Testis (tissue), 3 donors: ENCODE data around the gene LDLRAD4. TPM values are rescaled to one million over a fixed set of nuclear protein-coding genes. Genes with fewer than 3 reads are reported as not detected.

Source experiments
- DNase-seq: peaks from one replicate; pipeline ENCODE4 v3.0.0-alpha.2; 2019
- H3K27ac ChIP-seq, 2 donors: fragments of 200-600 bp; sonication (generic); one replicate each; pipeline ENCODE4 v1.5.1; 2019
- H3K27me3 ChIP-seq: fragments of 200-600 bp; sonication (generic); one replicate; pipeline ENCODE4 v1.5.1; 2019
- H3K36me3 ChIP-seq: fragments of 200-600 bp; sonication (generic); one replicate; pipeline ENCODE4 v1.5.1; 2017; ENCODE audit warnings: low read depth; ENCODE audit errors: missing control alignments
- H3K4me1 ChIP-seq: fragments of 200-600 bp; sonication (generic); one replicate; pipeline ENCODE4 v1.5.1; 2019
- H3K4me3 ChIP-seq, 2 donors: fragments of 200-600 bp; sonication (generic); one replicate each; pipeline ENCODE4 v1.5.1; 2017 to 2019
- H3K9me3 ChIP-seq: fragments of 200-600 bp; sonication (generic); one replicate; pipeline ENCODE4 v1.5.1; 2017
- CTCF ChIP-seq, 3 experiments: fragments of 450-650 bp in 2 of 3; fragments of 200-600 bp in 1 of 3; sonication (generic) in 1 of 3; IDR thresholded peaks; one replicate each; pipeline ENCODE4 v1.5.1; 2016 to 2019; ENCODE audit warnings: antibody characterized with exemption in 3 of 3, mild to moderate bottlenecking in 2 of 3, moderate library complexity in 1 of 3
- POLR2A ChIP-seq: fragments of 450-650 bp; IDR thresholded peaks from one replicate; pipeline ENCODE4 v1.6.1; 2017; ENCODE audit warnings: antibody characterized with exemption, mild to moderate bottlenecking, moderate library complexity
- WGBS, 2 donors: methylation state at CpG; one replicate each; pipeline ENCODE4 v1.1.5; 2018; 5-methylcytosine and 5-hydroxymethylcytosine counted together
- intact Hi-C: fragments of 100-400 bp; cut with DNase I; formaldehyde crosslinking; loops from one replicate; pipeline ENCODE4 v1.15.1; 2023; ENCODE audit warnings: low total_unique reads
- polyA plus RNA-seq: library from polyadenylated mRNA; stranded (reverse); fragments of 350-450 nt; fragmentation: Illumina TruSeq; extraction: RNeasy Lipid Tissue Mini Kit (QIAGEN cat#74804); gene quantifications from one replicate; pipeline ENCODE4 v1.2.3, GENCODE V29; 2014; ENCODE audit warnings: low read depth, low replicate concordance; ENCODE audit not compliant: insufficient read depth
- total RNA-seq, 2 donors: library from RNA; depleted of rRNA; stranded (reverse); fragments of >200 nt; gene quantifications; one replicate each; pipeline ENCODE4 v1.2.3, GENCODE V29; 2016

Gene LDLRAD4
- total and polyA plus RNA-seq, 3 donors from 2014 or later = 22.0 to 42.2 (median 25.9) TPM

- H3K27me3 ChIP-seq = no peaks in the 10 kb centered on the region
- TF ChIP-seq CTCF (IDR thresholded peaks at IDR 0.05) (no peak), POLR2A (no peak)
- no peaks in the 10 kb centered on the region for H3K9me3 ChIP-seq
- WGBS, 2 donors = 91% methylated on average over 11 of the region's 11 CpGs
- no peak overlapping the region for H3K4me3 ChIP-seq
- no peak for DNase-seq
- H3K4me1 ChIP-seq = peaks cover 45% of the 10 kb centered on the region
- H3K36me3 ChIP-seq = no peaks in the 10 kb centered on the region
- no peak overlapping the region for H3K27ac ChIP-seq
- intact Hi-C loops = no loop called here
Measured at GRCh38 chr18:13270279-13270855, 51.8 kb downstream of the LDLRAD4 start.

- intact Hi-C loops = no loop called here
- H3K4me1 ChIP-seq = peaks cover 37% of the 10 kb centered on the region
Measured at GRCh38 chr18:13271302-13271911, 52.8 kb downstream of the LDLRAD4 start.

GRCh38 chr18:13272416-13272815 lies 53.9 kb downstream of the LDLRAD4 start:
- Histone ChIP-seq H3K36me3 (no peaks in the 10 kb centered on the region), H3K9me3 (no peaks in the 10 kb centered on the region), H3K27ac (no peak overlapping the region), H3K4me3 (no peak overlapping the region), H3K4me1 (peaks cover 34% of the 10 kb centered on the region), H3K27me3 (no peaks in the 10 kb centered on the region)
- 94 to 95% methylated on average over 13 to 14 of the region's 14 CpGs for WGBS, 2 donors
- no peak for DNase-seq
- TF ChIP-seq POLR2A (no peak), CTCF (IDR thresholded peaks at IDR 0.05) (no peak)
- intact Hi-C loops = no loop called here

More at GRCh38 chr18:13271302-13271911, 52.8 kb downstream of the LDLRAD4 start:
- WGBS, 2 donors = 86 to 89% methylated on average over 15 to 16 of the region's 16 CpGs
- Histone ChIP-seq H3K4me3 (no peak overlapping the region), H3K27ac (no peak overlapping the region), H3K27me3 (no peaks in the 10 kb centered on the region), H3K36me3 (no peaks in the 10 kb centered on the region), H3K9me3 (no peaks in the 10 kb centered on the region)
- TF ChIP-seq POLR2A (no peak), CTCF (IDR thresholded peaks at IDR 0.05) (no peak)
- DNase-seq = no peak

- 72 to 94% methylated on average over 9 of the region's 9 CpGs for WGBS, 2 donors
- no peak overlapping the region for H3K27ac ChIP-seq
- intact Hi-C loops = no loop called here
Measured at GRCh38 chr18:13273800-13274199, 55.2 kb downstream of the LDLRAD4 start.

More at GRCh38 chr18:13273800-13274199, 55.2 kb downstream of the LDLRAD4 start:
- H3K4me3 ChIP-seq = no peak overlapping the region
- H3K27me3 ChIP-seq = no peaks in the 10 kb centered on the region
- no peak for DNase-seq
- no peaks in the 10 kb centered on the region for H3K36me3 ChIP-seq
- TF ChIP-seq CTCF (IDR thresholded peaks at IDR 0.05) (no peak), POLR2A (no peak)
- H3K9me3 ChIP-seq = no peaks in the 10 kb centered on the region
- peaks cover 21% of the 10 kb centered on the region for H3K4me1 ChIP-seq
